ENCODE data around the gene MECP2. TPM values are rescaled to one million over a fixed set of nuclear protein-coding genes. Genes with fewer than 3 reads are reported as not detected.
A peak's percentile ranks its signal among the peaks of the same experiment; 100 is the strongest.

The MECP2 gene
- total and polyA plus RNA-seq, 10 of the 15 experiments (the other 5 are each of a cell fraction or from before 2014, with no cell fraction given): 1.3 to 32.7 (median 13.7) TPM

DNA sequence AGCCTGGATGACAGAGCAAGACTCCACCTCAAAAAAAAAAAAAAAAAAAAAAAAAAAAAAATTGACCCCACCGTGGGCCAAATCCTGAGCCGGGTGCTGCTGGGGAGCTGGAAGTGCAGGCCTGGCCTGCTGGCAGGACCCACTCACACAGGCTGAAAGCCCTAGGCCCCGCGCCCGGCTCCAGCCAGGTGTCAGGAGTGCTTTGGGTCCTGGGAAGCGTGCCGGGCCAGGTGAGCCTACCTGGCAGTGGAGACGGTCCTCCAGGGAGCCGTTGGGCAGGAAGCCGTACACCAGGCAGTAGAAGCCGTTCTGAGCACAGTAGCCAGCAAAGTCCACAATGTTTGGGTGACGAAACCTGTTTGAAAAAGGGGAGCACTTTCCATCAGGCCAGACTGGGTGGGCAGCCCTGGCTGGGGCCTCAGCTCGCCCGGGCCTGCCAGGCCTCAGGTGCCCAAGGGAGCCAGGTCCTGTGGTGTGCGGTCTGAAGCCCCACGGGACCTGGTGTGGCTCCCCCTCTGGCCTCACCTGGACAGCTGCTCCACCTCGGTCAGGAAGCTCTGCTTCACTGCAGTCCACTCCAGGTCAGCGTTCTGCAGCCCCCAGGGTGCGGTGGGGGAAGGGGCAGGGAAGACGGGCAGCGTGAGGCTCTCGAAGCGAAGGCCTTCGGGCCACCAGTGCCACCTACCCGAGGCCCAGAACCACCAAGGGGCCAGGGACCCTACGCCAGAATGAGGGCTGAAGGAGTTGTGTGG is 79.6 kb downstream of the MECP2 start (continued):
- no peak for TF ChIP-seq HDGF (IDR thresholded peaks at IDR 0.05)
- no peak for TF ChIP-seq CREB1 (IDR thresholded peaks at IDR 0.05; ENCODE audit: low read depth)
- no peak for TF ChIP-seq IKZF1 (conservative IDR thresholded peaks at IDR 0.05)
- 0 out of 2 replicates have a peak, but pooled peaks have one; percentile 22 for TF ChIP-seq DPF2 (IDR thresholded peaks at IDR 0.05)
- no peak for TF ChIP-seq JUNB (IDR thresholded peaks at IDR 0.05)
- no peak for TF ChIP-seq CUX1 (IDR thresholded peaks at IDR 0.05; ENCODE audit: insufficient replicate concordance, low read depth, low read length)
- TF ChIP-seq EP300 (IDR thresholded peaks at IDR 0.05; ENCODE audit: borderline replicate concordance in 1 of 2, control insufficient read depth in 1 of 2, low read depth in 2 of 2, low read length in 2 of 2): no peak

Data from GM12878 (cell line).